H1 (cell line): Measurements from ENCODE around the gene ANK3. TPM values are rescaled to one million over a fixed set of nuclear protein-coding genes. Genes with fewer than 3 reads are reported as not detected.

Experiments used
- BCL11A ChIP-seq, 2 experiments: IDR thresholded peaks; one replicate each; pipeline ENCODE4 v1.6.1; 2011; ENCODE audit warnings: low read depth in 2 of 2, low read length in 2 of 2, mild to moderate bottlenecking in 2 of 2
- HDAC2 ChIP-seq, 2 experiments: fragments of 300-600 bp in 1 of 2; sonication (generic) in 1 of 2; IDR thresholded peaks; 2 replicates each; pipeline ENCODE4 v1.6.1; 2011 to 2012; ENCODE audit warnings: low read depth in 2 of 2, low read length in 2 of 2, mild to moderate bottlenecking in 2 of 2, moderate library complexity in 2 of 2, borderline replicate concordance in 1 of 2, inconsistent platforms in 1 of 2
- HDAC6 ChIP-seq: IDR thresholded peaks from one replicate; pipeline ENCODE4 v1.7.1; 2012; ENCODE audit warnings: low read depth, mild to moderate bottlenecking, inconsistent platforms, low read length, moderate library complexity
- SRF ChIP-seq: IDR thresholded peaks from 2 replicates; pipeline ENCODE4 v1.6.1; 2011; ENCODE audit warnings: mild to moderate bottlenecking, low read depth, low read length, moderate library complexity
- TEAD4 ChIP-seq: IDR thresholded peaks from 2 replicates; pipeline ENCODE4 v1.6.1; 2012; ENCODE audit warnings: low read depth, low read length, inconsistent platforms, mixed read lengths
- polyA plus RNA-seq, 7 experiments: library from polyadenylated mRNA; depleted of rRNA in 3 of 7; stranded (reverse) in 5 of 7; unstranded in 2 of 7; fragments of >200 nt in 5 of 7; fragments of 200-250 nt in 2 of 7; gene quantifications; 1 replicate in 5 of 7; 2 replicates in 1 of 7; 4 replicates in 1 of 7; pipeline versions ENCODE4 v1.2.1 to v1.2.3, GENCODE V29; 2011 to 2013; ENCODE audit warnings: missing spikeins in 2 of 7, mixed read lengths in 2 of 7
- total RNA-seq: library from RNA; stranded (reverse); fragmentation: NEBNext Ultra II Directional; extraction: Animal tissue kit (Norgen Biotek cat#: 25700); gene quantifications from 2 replicates; pipeline ENCODE4 v1.2.1, GENCODE V29; 2021

ANK3 gene
- total and polyA plus RNA-seq, 2 of the 8 experiments (the other 6 are each of a cell fraction or from before 2014, with no cell fraction given) = 18.1 to 67.9 TPM

DNA sequence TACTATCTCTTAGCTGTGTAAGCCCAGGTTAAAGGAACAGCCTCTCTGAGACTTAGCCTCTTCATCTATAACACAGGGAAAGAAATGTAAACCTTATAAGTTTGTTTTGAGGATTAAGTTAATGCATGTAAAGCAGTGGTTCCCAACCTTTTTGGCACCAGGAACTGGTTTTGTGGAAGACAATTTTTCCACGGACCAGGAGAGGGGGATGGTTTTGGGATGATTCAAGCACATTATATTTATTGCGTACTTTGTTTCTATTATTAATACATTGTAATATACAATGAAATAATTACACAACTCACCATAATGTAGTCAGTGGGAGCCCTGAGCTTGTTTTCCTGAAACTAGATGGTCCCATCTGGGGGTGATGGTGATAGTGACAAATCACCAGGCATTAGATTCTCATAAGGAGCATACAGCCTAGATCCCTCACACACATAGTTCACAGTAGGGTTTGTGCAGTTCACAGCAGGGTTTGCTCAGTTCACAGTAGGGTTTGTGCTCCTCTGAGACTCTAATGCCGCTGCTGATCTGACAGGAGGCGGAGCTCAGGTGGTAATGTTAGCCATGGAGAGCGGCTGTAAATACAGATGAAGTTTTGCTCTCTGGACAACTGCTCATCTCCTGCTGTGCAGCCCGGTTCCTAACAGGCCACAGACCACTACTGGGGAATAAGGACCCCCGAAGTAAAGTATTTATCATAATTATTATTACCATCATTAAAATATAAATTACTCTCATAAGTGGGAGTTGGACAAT is 41.3 kb upstream of the ANK3 start (continued):
- TF ChIP-seq HDAC2 (IDR thresholded peaks at IDR 0.05; ENCODE audit: borderline replicate concordance in 1 of 2, low read depth in 2 of 2, low read length in 2 of 2) (no peak), TEAD4 (no peak), HDAC6 (no peak), BCL11A (IDR thresholded peaks at IDR 0.05; ENCODE audit: low read depth in 2 of 2, low read length in 2 of 2) (no peak), SRF (no peak)
